ENCODE data around the gene SF1. TPM values are rescaled to one million over a fixed set of nuclear protein-coding genes. Genes with fewer than 3 reads are reported as not detected.

Gene SF1
- polyA plus RNA-seq, 1 of the 3 experiments (the other 2 are of a cell fraction): 66.3 TPM

Other genes with a start within 250 kb of the SF1 start
- not detected in 2 replicates for gene SLC22A11, start 222.6 kb downstream of the SF1 start, polyA plus RNA-seq (2012; rRNA removed)
- gene SLC22A12, start 187.3 kb downstream of the SF1 start, polyA plus RNA-seq (2012; rRNA removed): not detected in 2 replicates
- gene NRXN2, start 55.3 kb downstream of the SF1 start, polyA plus RNA-seq (2012; rRNA removed): 0.15 TPM in 2 replicates
- gene RASGRP2, start 34.4 kb downstream of the SF1 start, polyA plus RNA-seq (2012; rRNA removed): 1.6 and 2.2 TPM in 2 replicates
- gene PYGM, start 18.6 kb downstream of the SF1 start, polyA plus RNA-seq (2012; rRNA removed): 0.08 TPM in 2 replicates
- gene MAP4K2, start 24.7 kb upstream of the SF1 start, polyA plus RNA-seq (2012; rRNA removed): 17.4 and 20.0 TPM in 2 replicates
- 40.7 and 52.9 TPM in 2 replicates for gene MEN1, start 32.0 kb upstream of the SF1 start, polyA plus RNA-seq (2012; rRNA removed)
- gene CDC42BPG, start 66.1 kb upstream of the SF1 start, polyA plus RNA-seq (2012; rRNA removed): 0.33 and 0.42 TPM in 2 replicates
- 57.6 and 93.3 TPM in 2 replicates for gene EHD1, start 100.1 kb upstream of the SF1 start, polyA plus RNA-seq (2012; rRNA removed)
- 6.2 and 7.1 TPM in 2 replicates for gene ATG2A, start 138.7 kb upstream of the SF1 start, polyA plus RNA-seq (2012; rRNA removed)
- gene PPP2R5B, start 146.1 kb upstream of the SF1 start, polyA plus RNA-seq (2012; rRNA removed): 15.1 and 16.7 TPM in 2 replicates
- not detected in 2 replicates for gene GPHA2, start 157.4 kb upstream of the SF1 start, polyA plus RNA-seq (2012; rRNA removed)
- gene MAJIN, start 193.6 kb upstream of the SF1 start, polyA plus RNA-seq (2012; rRNA removed): not detected in 2 replicates
- gene BATF2, start 218.4 kb upstream of the SF1 start, polyA plus RNA-seq (2012; rRNA removed): 0.20 and 0.28 TPM in 2 replicates
- 252 and 278 TPM in 2 replicates for gene ARL2, start 235.6 kb upstream of the SF1 start, polyA plus RNA-seq (2012; rRNA removed)
- gene SNX15, start 248.9 kb upstream of the SF1 start, polyA plus RNA-seq (2012; rRNA removed): 9.0 and 17.2 TPM in 2 replicates

Measured in SK-N-SH (cell line).